Naive B cell (primary cell): Measurements from ENCODE around the gene HSD17B1. TPM values are rescaled to one million over a fixed set of nuclear protein-coding genes. Genes with fewer than 3 reads are reported as not detected.

Experiments
- ATAC-seq, 2 donors: fragments of 150-1000 bp; cut with Tn5 transposase; 2 replicates each; pipeline ENCODE4 v1.10.0; 2021; ENCODE audit warnings: low read depth in 2 of 2, mild to moderate bottlenecking in 2 of 2, moderate library complexity in 2 of 2
- DNase-seq: peaks from one replicate; pipeline ENCODE4 v3.0.0; 2022
- H3K27ac Mint-ChIP-seq, 6 donors: one replicate each; pipeline ENCODE4 v1.8.0; 2020 to 2022; ENCODE audit warnings: mild to moderate bottlenecking in 6 of 6, mixed read lengths in 6 of 6, moderate library complexity in 5 of 6, inconsistent platforms in 2 of 6
- H3K27me3 Mint-ChIP-seq, 3 donors: one replicate each; pipeline ENCODE4 v1.8.0; 2021 to 2022; ENCODE audit warnings: mixed read lengths in 3 of 3, mild to moderate bottlenecking in 1 of 3
- H3K36me3 Mint-ChIP-seq, 2 donors: one replicate each; pipeline ENCODE4 v1.8.0; 2020 to 2022; ENCODE audit warnings: mixed read lengths in 2 of 2, inconsistent platforms in 1 of 2, mild to moderate bottlenecking in 1 of 2
- H3K4me1 Mint-ChIP-seq, 3 donors: one replicate each; pipeline ENCODE4 v1.8.0; 2020 to 2022; ENCODE audit warnings: mixed read lengths in 3 of 3, inconsistent platforms in 1 of 3, mild to moderate bottlenecking in 1 of 3, moderate library complexity in 1 of 3
- H3K4me3 Mint-ChIP-seq, 8 donors: one replicate each; pipeline ENCODE4 v1.8.0; 2020 to 2022; ENCODE audit warnings: mild to moderate bottlenecking in 8 of 8, mixed read lengths in 8 of 8, moderate library complexity in 8 of 8, inconsistent platforms in 2 of 8
- H3K9me3 Mint-ChIP-seq, 7 donors: one replicate each; pipeline ENCODE4 v1.8.0; 2020 to 2022; ENCODE audit warnings: mixed read lengths in 7 of 7, mild to moderate bottlenecking in 5 of 7, inconsistent platforms in 2 of 7, moderate library complexity in 1 of 7
- polyA plus RNA-seq, 6 donors: library from polyadenylated mRNA; unstranded; fragments of 300-500 nt; fragmentation: Illumina TruSeq; gene quantifications; one replicate each; pipeline ENCODE4 v1.2.3, GENCODE V29; 2021; ENCODE audit warnings: low read depth in 6 of 6

Gene HSD17B1
- polyA plus RNA-seq, 6 donors from 2014 or later, result 0.55 to 1.6 (median 0.90) TPM; not detected in 1

DNA sequence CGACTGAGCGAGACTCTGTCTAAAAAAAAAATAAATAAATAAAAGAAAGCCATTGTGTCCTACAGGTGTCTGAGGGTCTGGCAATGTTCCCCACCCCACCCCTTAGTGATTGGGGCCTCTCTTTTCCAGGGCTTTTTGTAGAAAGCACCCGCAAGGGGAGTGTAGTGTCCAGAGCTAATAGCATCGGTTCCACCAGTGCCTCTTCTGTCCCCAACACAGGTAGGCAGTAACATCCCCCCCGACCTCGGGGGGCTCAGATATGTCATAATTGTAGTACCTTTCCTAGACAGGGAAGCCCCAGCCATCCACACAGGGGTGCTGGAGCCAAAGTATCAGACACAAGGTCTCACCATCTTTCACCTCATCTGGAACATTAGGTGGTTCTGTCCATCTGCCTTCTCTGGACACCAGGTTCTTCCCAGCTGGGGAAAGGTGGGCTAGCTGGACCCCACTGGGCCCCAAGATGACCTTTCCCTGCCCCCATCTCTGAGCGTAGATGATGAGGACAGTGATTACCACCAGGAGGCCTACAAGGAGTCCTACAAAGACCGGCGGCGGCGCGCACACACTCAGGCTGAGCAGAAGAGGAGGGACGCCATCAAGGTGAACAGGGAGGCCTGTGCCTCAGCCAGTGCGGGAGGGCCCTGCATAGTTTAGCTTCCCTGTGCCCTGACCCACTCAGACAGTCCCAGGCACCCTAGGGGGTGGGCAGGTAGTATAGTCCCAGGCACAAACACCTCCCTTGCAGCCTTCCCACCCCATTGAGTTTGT is 15.8 kb downstream of the HSD17B1 start:
- H3K9me3 Mint-ChIP-seq, result no peaks in the 10 kb centered on the region
- peaks cover 3 to 10% of the 10 kb centered on the region in 2 donors for H3K36me3 Mint-ChIP-seq
- ATAC-seq, result no peak

DNA sequence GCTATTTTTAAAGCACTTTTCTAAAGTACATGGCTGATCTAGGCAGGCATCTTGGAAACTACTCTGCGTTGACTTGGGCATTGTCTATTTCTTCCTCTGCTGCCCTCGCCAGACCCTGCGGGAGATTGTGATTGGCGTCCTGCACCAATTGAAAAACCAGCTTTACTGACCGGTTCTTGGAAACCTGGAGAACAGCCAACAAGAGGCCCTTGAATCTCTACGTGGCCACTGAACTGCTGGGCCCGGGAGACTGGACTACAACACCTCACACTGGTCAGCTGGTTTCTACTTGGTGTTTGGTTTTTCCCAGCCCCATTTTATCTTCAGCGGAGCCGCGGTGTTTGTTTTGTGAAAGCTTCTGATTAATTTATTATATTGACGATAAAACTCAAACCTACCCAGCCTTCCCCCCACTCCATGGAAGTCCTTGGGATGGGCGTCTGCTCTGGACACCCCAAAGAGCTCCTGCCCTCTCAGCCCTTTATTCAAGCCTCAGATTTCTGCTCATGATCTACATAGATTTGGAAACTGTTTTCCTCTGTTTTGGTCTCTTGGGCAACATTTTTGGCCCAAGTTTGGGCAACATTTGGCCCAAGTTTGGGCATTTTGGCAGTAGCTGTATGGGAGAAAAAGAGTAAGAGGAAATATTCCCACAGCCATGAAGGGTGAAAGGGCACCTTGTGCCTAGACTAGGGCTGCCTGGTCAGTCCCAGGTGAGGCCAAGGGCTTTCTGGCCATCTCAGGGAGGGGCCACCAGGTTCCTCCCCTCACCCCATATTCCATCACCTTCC is 18.9 kb downstream of the HSD17B1 start:
- H3K27ac Mint-ChIP-seq, result no peak overlapping the region
- peak overlapping the region in 2 of 8 donors; percentile 9 to 41 for H3K4me3 Mint-ChIP-seq
- no peak for ATAC-seq

More for the DNA sequence above, 15.8 kb downstream of the HSD17B1 start:
- Mint-ChIP-seq H3K27ac (peak overlapping the region in 4 of 6 donors; percentile 7 to 83 (median 38)), H3K27me3 (no peaks in the 10 kb centered on the region), H3K4me3 (peak overlapping the region; percentile 24 to 96 (median 58)), H3K4me1 (peaks cover 22 to 46% (median 24%) of the 10 kb centered on the region in 3 donors)
- DNase-seq, result no peak

DNA sequence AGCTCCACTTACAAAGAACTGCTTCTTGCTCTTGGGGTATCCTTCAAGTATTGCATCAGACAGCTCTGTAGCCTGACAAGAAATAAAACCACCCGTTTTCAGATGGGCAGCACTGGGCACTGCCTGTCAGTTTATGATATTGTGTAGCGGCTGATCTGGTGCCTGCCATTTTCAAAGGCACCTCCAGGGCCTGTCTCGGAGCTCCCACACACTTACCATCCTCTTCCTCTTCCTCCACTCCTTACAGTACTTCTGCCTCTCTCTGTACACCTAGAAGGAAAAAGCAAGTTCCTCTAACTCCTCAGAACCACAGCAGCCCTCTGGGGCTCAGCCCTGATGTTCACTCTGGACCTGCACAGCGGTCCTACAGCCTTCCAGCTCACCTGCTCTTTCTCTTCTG is 20.4 kb downstream of the HSD17B1 start:
- peak overlapping the region in 1 of 6 donors; percentile 65 for H3K27ac Mint-ChIP-seq

More for the DNA sequence above, 18.9 kb downstream of the HSD17B1 start:
- no peak for DNase-seq
- H3K36me3 Mint-ChIP-seq, result peaks cover 7 to 12% of the 10 kb centered on the region in 2 donors
- no peaks in the 10 kb centered on the region for H3K27me3 Mint-ChIP-seq
- peaks cover 18 to 34% (median 28%) of the 10 kb centered on the region in 3 donors for H3K4me1 Mint-ChIP-seq
- H3K9me3 Mint-ChIP-seq, result no peaks in the 10 kb centered on the region

DNA sequence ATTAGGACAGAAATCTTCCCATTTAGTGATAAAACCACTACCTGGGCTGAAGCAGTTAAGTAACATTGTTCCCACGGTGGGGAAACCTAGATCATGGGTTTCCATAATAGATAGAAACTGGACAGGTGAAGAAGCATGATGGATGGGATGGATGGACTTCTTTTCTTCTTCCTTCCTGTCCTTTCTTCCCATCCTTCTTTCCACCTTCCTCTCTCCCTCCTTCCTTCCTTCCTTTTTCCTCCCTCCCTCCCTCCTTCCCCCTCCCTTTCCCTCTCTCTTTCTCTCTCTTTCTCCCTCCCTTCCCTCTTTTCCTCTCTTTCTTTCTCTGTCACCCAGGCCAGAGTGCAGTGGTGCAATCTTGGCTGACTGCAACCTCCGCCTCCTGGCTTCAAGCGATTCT is 21.7 kb downstream of the HSD17B1 start:
- no peaks in the 10 kb centered on the region for H3K27me3 Mint-ChIP-seq
- H3K4me3 Mint-ChIP-seq, result peak overlapping the region in 1 of 8 donors; percentile 15
- H3K27ac Mint-ChIP-seq, result no peak overlapping the region
- ATAC-seq, result no peak
- peaks cover 7 to 12% of the 10 kb centered on the region in 2 donors for H3K36me3 Mint-ChIP-seq
- no peaks in the 10 kb centered on the region for H3K9me3 Mint-ChIP-seq
- no peak for DNase-seq
- peaks cover 31 to 41% (median 34%) of the 10 kb centered on the region in 3 donors for H3K4me1 Mint-ChIP-seq

More for the DNA sequence above, 20.4 kb downstream of the HSD17B1 start:
- DNase-seq, result no peak
- Mint-ChIP-seq H3K9me3 (no peaks in the 10 kb centered on the region), H3K4me1 (peaks cover 26 to 37% (median 29%) of the 10 kb centered on the region in 3 donors), H3K4me3 (no peak overlapping the region), H3K36me3 (peaks cover 7 to 12% of the 10 kb centered on the region in 2 donors), H3K27me3 (no peaks in the 10 kb centered on the region)
- ATAC-seq, result no peak

DNA sequence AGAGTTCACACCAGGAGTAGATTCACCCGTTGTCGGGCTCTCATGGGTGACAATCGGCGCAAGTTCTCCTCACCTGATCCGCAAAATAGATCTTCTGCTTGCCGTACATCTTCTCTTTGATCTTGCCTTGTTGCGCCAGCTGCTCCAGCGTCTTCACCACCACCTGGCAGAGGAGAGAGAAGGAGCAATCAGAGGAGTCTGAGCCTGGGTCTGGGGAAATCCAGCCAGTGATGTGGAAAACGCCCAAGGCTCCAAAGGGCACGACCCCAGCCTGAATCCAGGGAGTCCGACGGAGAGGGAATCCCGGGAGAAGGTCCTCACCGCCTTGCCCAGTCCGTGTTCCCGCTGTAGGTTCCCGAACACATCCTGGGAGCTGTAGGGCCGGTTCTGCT is 24.4 kb downstream of the HSD17B1 start:
- H3K27ac Mint-ChIP-seq, result peak overlapping the region in 2 of 6 donors; percentile 92 to 96
- H3K9me3 Mint-ChIP-seq, result no peaks in the 10 kb centered on the region
- no peaks in the 10 kb centered on the region for H3K27me3 Mint-ChIP-seq
- H3K4me1 Mint-ChIP-seq, result peaks cover 34 to 47% (median 39%) of the 10 kb centered on the region in 3 donors
- peaks cover 7 to 12% of the 10 kb centered on the region in 2 donors for H3K36me3 Mint-ChIP-seq
- DNase-seq, result no peak
- H3K4me3 Mint-ChIP-seq, result peak overlapping the region; percentile 84 to 99 (median 97)
- no peak for ATAC-seq

DNA sequence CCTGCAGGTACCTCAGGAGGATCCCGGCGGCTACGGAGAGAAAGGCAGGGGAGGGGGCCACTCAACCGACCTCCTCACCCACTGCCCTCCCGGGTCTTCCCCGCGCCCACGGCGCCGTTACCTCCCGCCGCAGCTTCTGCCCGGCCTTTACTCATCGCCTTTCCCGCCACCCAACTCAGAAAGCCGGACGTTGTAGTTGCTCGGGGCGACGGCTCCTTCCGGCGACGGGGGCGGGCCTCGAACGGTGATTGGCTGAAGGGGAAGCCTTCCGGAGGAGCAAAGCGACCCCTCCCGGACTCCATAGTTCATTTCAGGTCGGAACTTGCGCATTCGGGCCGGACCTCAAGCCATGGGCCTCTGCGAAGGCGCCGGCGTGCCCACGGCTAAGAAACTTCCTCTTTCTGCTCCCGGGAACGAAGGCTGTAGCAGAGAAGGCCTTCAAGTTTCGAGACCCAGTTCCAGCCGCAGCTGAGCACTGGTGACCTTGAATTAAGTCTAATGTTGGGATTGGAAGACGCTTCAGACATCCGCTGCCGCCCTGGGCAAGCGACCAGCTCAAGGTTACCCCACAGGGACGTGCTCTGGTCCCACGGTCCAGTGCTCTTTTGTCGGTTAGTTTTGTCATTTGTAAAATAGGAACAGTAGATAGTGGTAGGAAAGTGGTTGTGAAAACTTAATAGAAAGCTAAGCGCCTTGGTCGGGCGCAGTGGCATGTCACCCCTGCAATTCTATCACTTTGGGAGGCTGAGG is 25.0 kb downstream of the HSD17B1 start, which contains the start of gene PSMC3IP:
TSS of gene PSMC3IP (minus strand) at position 198 of the 750 bp plus-strand sequence. CDS start at position 155, 43 bp downstream.
- Mint-ChIP-seq H3K36me3 (peaks cover 7 to 11% of the 10 kb centered on the region in 2 donors), H3K4me3 (peak within 1 kb of the TSS; percentile 84 to 99 (median 97)), H3K9me3 (no peaks in the 10 kb centered on the region), H3K27ac (peak within 1 kb of the TSS; percentile 92 to 99 (median 96)), H3K27me3 (no peaks in the 10 kb centered on the region), H3K4me1 (peaks cover 34 to 46% (median 39%) of the 10 kb centered on the region in 3 donors)
- ATAC-seq (peak; percentile 88 to 90), DNase-seq (peak; percentile 91)

DNA sequence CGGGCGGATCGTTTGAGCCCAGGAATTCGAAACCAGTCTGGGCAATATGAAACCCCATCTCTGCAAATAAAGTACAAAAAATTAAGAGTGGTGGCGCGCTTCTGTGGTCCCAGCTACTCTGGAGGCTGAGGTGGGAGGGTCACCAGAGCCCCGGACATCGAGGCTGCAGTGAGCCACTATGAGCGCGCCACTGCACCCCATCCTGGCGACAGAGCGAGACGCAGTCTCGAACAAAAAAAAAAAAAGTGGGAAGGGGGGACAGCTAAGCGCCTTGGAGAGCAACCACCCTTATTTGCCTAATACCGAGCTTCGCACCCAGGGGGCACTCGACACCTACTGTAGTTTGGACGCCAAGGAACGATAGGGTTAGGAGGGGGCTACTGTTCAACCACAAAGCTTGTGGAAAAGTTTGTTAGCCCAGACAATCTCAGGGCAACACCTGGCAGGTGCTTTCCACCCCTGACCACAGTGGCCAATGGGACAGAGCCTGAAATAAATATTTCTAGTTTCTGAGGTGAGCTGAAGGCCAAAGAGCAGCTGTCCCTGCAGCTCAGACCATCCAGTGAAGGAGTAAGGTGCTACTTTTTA is 25.7 kb downstream of the HSD17B1 start:
- peak; percentile 59 to 63 for ATAC-seq

DNA sequence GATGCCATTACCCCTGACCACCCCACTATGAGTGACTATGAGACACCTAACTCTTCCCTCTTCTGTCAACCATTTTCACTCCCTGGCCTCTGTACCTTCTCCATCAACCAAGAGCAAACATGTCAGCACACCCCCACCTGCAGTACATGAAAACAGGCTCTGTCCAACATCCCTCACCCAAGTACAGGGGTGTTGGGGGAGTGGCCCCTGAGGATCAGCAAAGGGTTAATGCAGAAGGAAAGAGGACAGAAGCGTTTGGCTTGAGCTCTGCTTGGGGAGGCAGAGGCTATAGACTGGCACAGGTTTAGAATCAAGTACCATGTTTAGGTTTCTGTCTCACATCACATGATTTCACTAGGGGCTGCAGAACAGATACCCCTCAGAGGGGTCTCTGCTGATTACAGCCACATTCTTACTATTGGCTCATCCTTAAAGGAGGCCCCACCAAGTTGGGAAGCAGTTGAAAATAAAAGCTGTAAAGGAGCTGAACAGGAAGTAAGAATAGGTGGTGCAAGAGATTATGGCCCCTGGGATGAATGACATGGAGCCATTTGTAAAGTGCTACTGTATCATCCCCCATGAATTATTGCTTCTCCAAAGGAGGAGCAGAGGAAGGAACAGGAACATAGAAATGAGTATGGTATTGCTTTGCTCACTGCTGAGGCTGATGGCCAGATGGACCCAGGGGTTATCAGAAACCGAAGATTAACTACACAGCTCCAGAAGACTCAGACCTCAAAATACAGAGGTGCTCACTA is 27.2 kb downstream of the HSD17B1 start:
- Mint-ChIP-seq H3K27me3 (no peaks in the 10 kb centered on the region), H3K4me1 (peaks cover 28 to 39% (median 35%) of the 10 kb centered on the region in 3 donors), H3K27ac (peak overlapping the region in 2 of 6 donors; percentile 62 to 76), H3K9me3 (no peaks in the 10 kb centered on the region), H3K36me3 (peaks cover 0 to 3% of the 10 kb centered on the region in 2 donors), H3K4me3 (peak overlapping the region in 4 of 8 donors; percentile 56 to 78 (median 60))
- ATAC-seq, result no peak
- no peak for DNase-seq

More for the DNA sequence above, 25.7 kb downstream of the HSD17B1 start:
- H3K4me3 Mint-ChIP-seq, result peak overlapping the region; percentile 84 to 99 (median 97)
- peaks cover 4 to 6% of the 10 kb centered on the region in 2 donors for H3K36me3 Mint-ChIP-seq
- H3K4me1 Mint-ChIP-seq, result peaks cover 30 to 40% (median 39%) of the 10 kb centered on the region in 3 donors
- H3K9me3 Mint-ChIP-seq, result no peaks in the 10 kb centered on the region
- peak overlapping the region; percentile 92 to 99 (median 96) for H3K27ac Mint-ChIP-seq
- no peaks in the 10 kb centered on the region for H3K27me3 Mint-ChIP-seq
- peak; percentile 65 for DNase-seq

DNA sequence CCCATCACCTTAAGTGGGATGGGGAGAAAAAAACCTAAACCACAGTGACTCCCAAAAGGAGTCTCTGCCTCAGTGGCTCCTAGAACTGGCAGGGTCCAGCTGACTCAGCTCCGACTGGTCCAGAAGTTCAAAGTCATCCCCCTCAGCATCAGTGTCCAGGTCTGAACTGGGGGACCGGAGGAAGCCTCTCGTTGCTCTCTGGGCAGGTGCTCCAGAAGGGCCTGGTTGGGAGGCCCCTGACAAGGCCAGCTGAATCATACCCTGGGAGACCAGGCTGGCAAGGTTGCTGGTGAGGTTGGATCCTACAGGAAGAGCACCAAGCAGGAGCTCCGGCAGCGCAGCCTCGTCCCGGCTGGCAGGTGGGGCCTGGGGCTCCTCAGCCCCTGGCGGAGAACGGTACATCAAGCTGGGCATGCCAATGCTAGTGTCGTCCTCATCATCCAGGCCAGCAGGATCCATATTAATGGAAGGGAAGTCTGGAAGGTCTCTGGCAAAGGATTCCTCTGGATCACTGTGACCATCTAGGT is 29.1 kb downstream of the HSD17B1 start:
- H3K36me3 Mint-ChIP-seq, result peaks cover 0 to 8% of the 10 kb centered on the region in 2 donors
- H3K9me3 Mint-ChIP-seq, result no peaks in the 10 kb centered on the region
- ATAC-seq (no peak), DNase-seq (no peak)
- H3K4me3 Mint-ChIP-seq, result no peak overlapping the region
- no peak overlapping the region for H3K27ac Mint-ChIP-seq
- H3K4me1 Mint-ChIP-seq, result peaks cover 19 to 36% (median 30%) of the 10 kb centered on the region in 3 donors
- H3K27me3 Mint-ChIP-seq, result no peaks in the 10 kb centered on the region

DNA sequence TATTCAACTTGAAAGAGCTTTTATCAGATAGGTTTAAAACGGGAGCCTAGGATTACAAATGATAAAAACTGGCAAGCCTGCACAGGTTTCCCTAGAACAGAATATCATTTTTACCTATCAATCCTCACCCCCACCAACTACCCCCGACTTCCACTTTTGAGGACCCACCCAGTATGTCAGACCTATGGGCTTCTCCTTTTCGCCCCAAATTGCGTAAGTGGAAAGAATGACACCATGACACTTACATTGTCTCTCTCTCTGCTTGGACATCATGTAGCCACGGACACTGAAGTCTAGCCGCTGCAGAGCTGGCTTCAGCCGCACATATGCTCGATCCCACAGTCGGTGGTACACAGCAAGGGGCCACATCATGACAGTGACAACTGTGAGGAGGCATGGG is 32.2 kb downstream of the HSD17B1 start:
- ATAC-seq, result no peak
- H3K36me3 Mint-ChIP-seq, result peaks cover 8 to 12% of the 10 kb centered on the region in 2 donors
- no peaks in the 10 kb centered on the region for H3K27me3 Mint-ChIP-seq
- H3K4me1 Mint-ChIP-seq, result peaks cover 12 to 17% (median 16%) of the 10 kb centered on the region in 3 donors
- no peak overlapping the region for H3K27ac Mint-ChIP-seq
- DNase-seq, result no peak
- peak overlapping the region in 1 of 8 donors; percentile 13 for H3K4me3 Mint-ChIP-seq
- H3K9me3 Mint-ChIP-seq, result no peaks in the 10 kb centered on the region

DNA sequence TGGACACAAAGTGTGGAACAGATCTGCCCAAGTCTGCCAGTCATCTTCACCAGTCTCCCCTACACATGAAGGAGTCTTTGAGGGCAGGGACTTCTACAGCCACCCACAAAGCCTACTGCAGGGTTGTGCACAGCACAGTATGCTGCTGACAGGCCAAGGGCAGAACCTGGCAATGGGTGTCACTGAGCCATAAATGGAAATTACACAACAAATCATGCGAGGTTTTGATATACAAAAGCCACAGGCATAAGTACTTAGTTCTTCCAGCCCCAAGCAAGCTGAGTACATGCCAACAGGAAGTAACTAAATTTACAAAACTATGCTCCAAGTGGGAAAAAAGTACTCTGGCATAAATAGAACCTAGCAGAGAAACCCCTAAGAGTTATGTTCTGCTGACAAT is 32.6 kb downstream of the HSD17B1 start:
- ATAC-seq (no peak), DNase-seq (no peak)
- H3K27me3 Mint-ChIP-seq, result no peaks in the 10 kb centered on the region
- H3K27ac Mint-ChIP-seq, result no peak overlapping the region
- H3K9me3 Mint-ChIP-seq, result no peaks in the 10 kb centered on the region
- no peak overlapping the region for H3K4me3 Mint-ChIP-seq
- peaks cover 12 to 16% (median 15%) of the 10 kb centered on the region in 3 donors for H3K4me1 Mint-ChIP-seq
- peaks cover 9 to 12% of the 10 kb centered on the region in 2 donors for H3K36me3 Mint-ChIP-seq
